GM19193 (cell line): Measurements from ENCODE around the gene SNORC.

Source experiments
- POLR2A ChIP-seq: IDR thresholded peaks from 4 replicates; pipeline ENCODE4 v1.6.1; 2011; ENCODE audit not compliant: insufficient read depth, insufficient read length; ENCODE audit errors: extremely low read depth

Gene SNORC

GRCh38 chr2:232897598-232898408 is 27.7 kb downstream of the SNORC start:
- TF ChIP-seq POLR2A: no peak

- no peak for TF ChIP-seq POLR2A
These were observed 28.8 kb downstream of the SNORC start for GRCh38 chr2:232898592-232899543.

GRCh38 chr2:232900811-232901735 is 31.0 kb downstream of the SNORC start:
- no peak for TF ChIP-seq POLR2A

GRCh38 chr2:232901736-232902578 is 31.9 kb downstream of the SNORC start:
- no peak for TF ChIP-seq POLR2A

- TF ChIP-seq POLR2A: no peak
These were observed 33.9 kb downstream of the SNORC start for GRCh38 chr2:232903989-232904388.

GRCh38 chr2:232908695-232909094 is 38.6 kb downstream of the SNORC start:
- TF ChIP-seq POLR2A: no peak

- TF ChIP-seq POLR2A: no peak
These were observed 40.3 kb downstream of the SNORC start for GRCh38 chr2:232910376-232910775.

- TF ChIP-seq POLR2A: no peak
These were observed 41.7 kb downstream of the SNORC start for GRCh38 chr2:232911712-232912277.

- TF ChIP-seq POLR2A: no peak
These were observed 43.8 kb downstream of the SNORC start for GRCh38 chr2:232913903-232914302.

GRCh38 chr2:232919141-232919540 is 49.1 kb downstream of the SNORC start:
- TF ChIP-seq POLR2A: no peak

- TF ChIP-seq POLR2A: no peak
These were observed 50.0 kb downstream of the SNORC start for GRCh38 chr2:232920055-232920454.

GRCh38 chr2:232920760-232921159 is 50.7 kb downstream of the SNORC start:
- TF ChIP-seq POLR2A: no peak

- TF ChIP-seq POLR2A: no peak
These were observed 54.4 kb downstream of the SNORC start for GRCh38 chr2:232924433-232924832.
